Measurements from ENCODE around the gene OBP2A. TPM values are rescaled to one million over a fixed set of nuclear protein-coding genes. Genes with fewer than 3 reads are reported as not detected.
A peak's percentile ranks its signal among the peaks of the same experiment; 100 is the strongest.

OBP2A gene
- total RNA-seq, 1 experiment from 2014 or later, result not detected

DNA sequence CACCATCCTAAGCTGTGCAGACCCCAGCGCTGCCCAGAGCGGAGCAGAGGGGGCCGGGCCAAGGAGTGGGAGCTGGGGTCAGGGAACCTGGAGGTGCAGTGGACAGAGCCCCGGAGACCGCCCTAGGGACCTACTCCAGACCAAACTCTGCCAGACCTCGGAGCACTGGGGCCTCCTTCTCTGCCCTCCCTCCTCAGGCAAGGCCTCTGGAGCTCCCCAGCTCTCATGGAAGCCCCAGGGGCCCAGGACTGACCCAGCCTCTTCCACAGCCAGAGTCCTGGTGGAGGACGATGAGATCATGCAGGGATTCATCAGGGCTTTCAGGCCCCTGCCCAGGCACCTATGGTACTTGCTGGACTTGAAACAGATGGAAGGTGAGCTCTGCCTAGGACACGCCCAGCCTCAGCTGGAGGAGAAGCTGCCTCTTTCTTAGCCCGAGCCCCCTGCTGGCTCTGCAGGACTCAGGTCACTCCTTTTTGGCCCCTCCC, 19.3 kb downstream of the OBP2A start:
- TF ChIP-seq, protein P1, sequence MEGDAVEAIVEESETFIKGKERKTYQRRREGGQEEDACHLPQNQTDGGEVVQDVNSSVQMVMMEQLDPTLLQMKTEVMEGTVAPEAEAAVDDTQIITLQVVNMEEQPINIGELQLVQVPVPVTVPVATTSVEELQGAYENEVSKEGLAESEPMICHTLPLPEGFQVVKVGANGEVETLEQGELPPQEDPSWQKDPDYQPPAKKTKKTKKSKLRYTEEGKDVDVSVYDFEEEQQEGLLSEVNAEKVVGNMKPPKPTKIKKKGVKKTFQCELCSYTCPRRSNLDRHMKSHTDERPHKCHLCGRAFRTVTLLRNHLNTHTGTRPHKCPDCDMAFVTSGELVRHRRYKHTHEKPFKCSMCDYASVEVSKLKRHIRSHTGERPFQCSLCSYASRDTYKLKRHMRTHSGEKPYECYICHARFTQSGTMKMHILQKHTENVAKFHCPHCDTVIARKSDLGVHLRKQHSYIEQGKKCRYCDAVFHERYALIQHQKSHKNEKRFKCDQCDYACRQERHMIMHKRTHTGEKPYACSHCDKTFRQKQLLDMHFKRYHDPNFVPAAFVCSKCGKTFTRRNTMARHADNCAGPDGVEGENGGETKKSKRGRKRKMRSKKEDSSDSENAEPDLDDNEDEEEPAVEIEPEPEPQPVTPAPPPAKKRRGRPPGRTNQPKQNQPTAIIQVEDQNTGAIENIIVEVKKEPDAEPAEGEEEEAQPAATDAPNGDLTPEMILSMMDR (IDR thresholded peaks at IDR 0.05; ENCODE audit: insufficient read depth in 1 of 2, low read depth in 1 of 2, low read length in 1 of 2, severe bottlenecking in 1 of 2, unreplicated experiment in 1 of 2), result peak in 1 of 2 experiments; percentile 12
- POLR2A ChIA-PET, result no interaction called here
- H3K36me3 Mint-ChIP-seq (ENCODE audit: insufficient read depth, unreplicated experiment), result no peaks in the 10 kb centered on the region
- Histone ChIP-seq H3K4me3 (ENCODE audit: low read depth, low read length) (no peak overlapping the region), H3K4me1 (peaks cover 3% of the 10 kb centered on the region; the same call in 1 of the 2 replicates), H3K9me3 (peaks cover 9% of the 10 kb centered on the region; the same call in 1 of the 2 replicates), H3K36me3 (ENCODE audit: control insufficient read depth, insufficient read depth, low read length) (no peaks in the 10 kb centered on the region), H3K27me3 (replicated peaks; ENCODE audit: control insufficient read depth, insufficient read depth, low read length) (no peaks in the 10 kb centered on the region)
- DNase-seq, result no peak
- no peak overlapping the region for H3K4me3 Mint-ChIP-seq (ENCODE audit: unreplicated experiment)
- intact Hi-C loops (cut with micrococcal nuclease; ENCODE audit: unreplicated experiment), result no loop called here
- H3K27ac Mint-ChIP-seq (ENCODE audit: unreplicated experiment), result no peak overlapping the region
- H3K4me1 Mint-ChIP-seq (ENCODE audit: low read depth, unreplicated experiment), result peaks cover 6% of the 10 kb centered on the region
- no TSS peak for BruUV-seq (replicated peaks)
- peaks cover 3% of the 10 kb centered on the region for H3K27me3 Mint-ChIP-seq (ENCODE audit: insufficient read depth, unreplicated experiment)
- CTCF ChIA-PET, result interaction anchor here (1.3 to 1.6 kb wide), 2 partner anchors 38 to 61 kb away, joined by 4 to 5 read pairs; no protein-coding TSS in a partner anchor
- H3K9me3 Mint-ChIP-seq (ENCODE audit: unreplicated experiment), result no peaks in the 10 kb centered on the region

DNA sequence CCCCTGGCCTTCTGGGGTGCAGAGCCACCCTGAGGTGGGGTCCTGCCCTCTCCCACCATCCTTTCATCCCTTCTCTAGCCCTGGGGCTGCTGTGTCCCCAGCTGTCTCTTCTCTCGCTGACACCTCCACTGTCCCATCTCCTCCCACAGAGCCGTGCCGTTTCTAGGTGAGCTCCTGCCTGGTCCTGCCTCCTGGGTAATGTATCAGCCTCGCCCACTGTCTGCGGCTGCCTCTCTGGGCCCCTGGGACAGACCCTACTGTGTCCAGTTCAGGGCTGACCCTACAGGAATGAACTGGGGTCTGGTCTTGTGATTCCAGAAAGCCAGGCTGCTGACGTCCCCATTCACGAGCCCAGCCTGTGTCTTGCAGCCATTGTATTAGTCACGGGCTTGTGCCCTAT, 19.7 kb downstream of the OBP2A start:
- H3K36me3 Mint-ChIP-seq (ENCODE audit: insufficient read depth, unreplicated experiment), result no peaks in the 10 kb centered on the region
- no TSS peak for BruUV-seq (replicated peaks)
- H3K4me3 ChIP-seq (ENCODE audit: low read depth, low read length), result no peak overlapping the region
- no peak overlapping the region for H3K4me3 Mint-ChIP-seq (ENCODE audit: unreplicated experiment)
- intact Hi-C loops (cut with micrococcal nuclease; ENCODE audit: unreplicated experiment), result no loop called here
- H3K27me3 Mint-ChIP-seq (ENCODE audit: insufficient read depth, unreplicated experiment), result peaks cover 5% of the 10 kb centered on the region
- H3K36me3 ChIP-seq (ENCODE audit: control insufficient read depth, insufficient read depth, low read length), result no peaks in the 10 kb centered on the region
- no peak for DNase-seq
- TF ChIP-seq, protein P1 (IDR thresholded peaks at IDR 0.05; ENCODE audit: insufficient read depth in 1 of 2, low read depth in 1 of 2, low read length in 1 of 2, severe bottlenecking in 1 of 2, unreplicated experiment in 1 of 2), result no peak
- H3K4me1 ChIP-seq, result peaks cover 2% of the 10 kb centered on the region; the same call in 1 of the 2 replicates
- H3K4me1 Mint-ChIP-seq (ENCODE audit: low read depth, unreplicated experiment), result peaks cover 9% of the 10 kb centered on the region
- POLR2A ChIA-PET, result no interaction called here
- H3K9me3 ChIP-seq, result peaks cover 9% of the 10 kb centered on the region; the same call in 1 of the 2 replicates
- no peaks in the 10 kb centered on the region for H3K9me3 Mint-ChIP-seq (ENCODE audit: unreplicated experiment)
- H3K27ac Mint-ChIP-seq (ENCODE audit: unreplicated experiment), result no peak overlapping the region
- CTCF ChIA-PET, result interaction anchor here (1.3 to 1.6 kb wide), 2 partner anchors 38 to 61 kb away, joined by 4 to 5 read pairs; no protein-coding TSS in a partner anchor
- no peaks in the 10 kb centered on the region for H3K27me3 ChIP-seq (replicated peaks; ENCODE audit: control insufficient read depth, insufficient read depth, low read length)

DNA sequence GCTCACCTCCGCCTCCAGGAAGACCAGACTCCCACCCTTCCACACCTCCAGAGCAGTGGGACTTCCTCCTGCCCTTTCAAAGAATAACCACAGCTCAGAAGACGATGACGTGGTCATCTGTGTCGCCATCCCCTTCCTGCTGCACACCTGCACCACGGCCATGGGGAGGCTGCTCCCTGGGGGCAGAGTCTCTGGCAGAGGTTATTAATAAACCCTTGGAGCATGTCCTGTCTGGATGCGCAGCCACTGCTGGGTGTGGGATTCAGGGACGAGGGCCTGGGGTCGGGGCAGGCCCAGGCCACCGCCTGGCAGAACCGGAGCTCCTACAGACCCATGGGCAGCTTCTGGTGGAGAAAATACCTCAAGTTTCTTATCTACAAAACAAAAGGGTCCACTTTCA, 20.6 kb downstream of the OBP2A start:
- peaks cover 13% of the 10 kb centered on the region for H3K4me1 Mint-ChIP-seq (ENCODE audit: low read depth, unreplicated experiment)
- H3K9me3 ChIP-seq, result peaks cover 6% of the 10 kb centered on the region; the same call in 1 of the 2 replicates
- no peaks in the 10 kb centered on the region for H3K27me3 ChIP-seq (replicated peaks; ENCODE audit: control insufficient read depth, insufficient read depth, low read length)
- no peaks in the 10 kb centered on the region for H3K36me3 Mint-ChIP-seq (ENCODE audit: insufficient read depth, unreplicated experiment)
- H3K9me3 Mint-ChIP-seq (ENCODE audit: unreplicated experiment), result no peaks in the 10 kb centered on the region
- CTCF ChIA-PET, result no interaction called here
- H3K27me3 Mint-ChIP-seq (ENCODE audit: insufficient read depth, unreplicated experiment), result peaks cover 7% of the 10 kb centered on the region
- H3K4me1 ChIP-seq, result no peaks in the 10 kb centered on the region
- POLR2A ChIA-PET, result no interaction called here
- no TSS peak for BruUV-seq (replicated peaks)
- H3K4me3 ChIP-seq (ENCODE audit: low read depth, low read length), result no peak overlapping the region
- TF ChIP-seq, protein P1 (IDR thresholded peaks at IDR 0.05; ENCODE audit: insufficient read depth in 1 of 2, low read depth in 1 of 2, low read length in 1 of 2, severe bottlenecking in 1 of 2, unreplicated experiment in 1 of 2), result no peak
- intact Hi-C loops (cut with micrococcal nuclease; ENCODE audit: unreplicated experiment), result no loop called here
- no peak for DNase-seq
- H3K27ac Mint-ChIP-seq (ENCODE audit: unreplicated experiment), result no peak overlapping the region
- H3K4me3 Mint-ChIP-seq (ENCODE audit: unreplicated experiment), result no peak overlapping the region
- no peaks in the 10 kb centered on the region for H3K36me3 ChIP-seq (ENCODE audit: control insufficient read depth, insufficient read depth, low read length)
